ENCODE results near the gene ALG9.

- TF ChIP-seq, protein P1, sequence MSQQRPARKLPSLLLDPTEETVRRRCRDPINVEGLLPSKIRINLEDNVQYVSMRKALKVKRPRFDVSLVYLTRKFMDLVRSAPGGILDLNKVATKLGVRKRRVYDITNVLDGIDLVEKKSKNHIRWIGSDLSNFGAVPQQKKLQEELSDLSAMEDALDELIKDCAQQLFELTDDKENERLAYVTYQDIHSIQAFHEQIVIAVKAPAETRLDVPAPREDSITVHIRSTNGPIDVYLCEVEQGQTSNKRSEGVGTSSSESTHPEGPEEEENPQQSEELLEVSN (IDR thresholded peaks at IDR 0.05; ENCODE audit: borderline replicate concordance, low read depth) = no peak
- TF ChIP-seq REST (IDR thresholded peaks at IDR 0.05) (no peak), CBX2 (IDR thresholded peaks at IDR 0.05; ENCODE audit: borderline replicate concordance, low read depth) (no peak), MYC (IDR thresholded peaks at IDR 0.05; ENCODE audit: borderline replicate concordance, low read length) (no peak)
Measured at GRCh38 chr11:111736621-111737443, 134.5 kb downstream of the ALG9 start.
